ENCODE data around the gene SDK2.

DNA sequence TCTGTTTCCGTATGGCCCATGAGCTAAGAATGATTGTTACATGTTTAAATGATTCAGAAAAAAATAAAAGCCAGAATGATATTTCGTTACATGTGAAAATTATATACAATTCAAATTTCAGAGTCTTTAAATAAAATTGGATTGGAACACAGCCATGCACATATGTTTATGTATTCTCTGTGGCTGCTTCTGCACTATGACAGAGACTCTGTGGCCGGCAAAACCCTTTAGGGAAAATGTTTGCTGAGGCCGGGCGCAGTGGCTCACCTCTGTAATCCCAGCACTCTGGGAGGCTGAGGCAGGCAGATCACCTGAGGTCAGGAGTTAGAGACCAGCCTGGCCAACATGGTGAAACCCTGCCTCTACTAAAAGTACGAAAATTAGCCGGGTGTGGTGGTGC is 316.6 kb downstream of the SDK2 start:
- TF ChIP-seq, protein P1, sequence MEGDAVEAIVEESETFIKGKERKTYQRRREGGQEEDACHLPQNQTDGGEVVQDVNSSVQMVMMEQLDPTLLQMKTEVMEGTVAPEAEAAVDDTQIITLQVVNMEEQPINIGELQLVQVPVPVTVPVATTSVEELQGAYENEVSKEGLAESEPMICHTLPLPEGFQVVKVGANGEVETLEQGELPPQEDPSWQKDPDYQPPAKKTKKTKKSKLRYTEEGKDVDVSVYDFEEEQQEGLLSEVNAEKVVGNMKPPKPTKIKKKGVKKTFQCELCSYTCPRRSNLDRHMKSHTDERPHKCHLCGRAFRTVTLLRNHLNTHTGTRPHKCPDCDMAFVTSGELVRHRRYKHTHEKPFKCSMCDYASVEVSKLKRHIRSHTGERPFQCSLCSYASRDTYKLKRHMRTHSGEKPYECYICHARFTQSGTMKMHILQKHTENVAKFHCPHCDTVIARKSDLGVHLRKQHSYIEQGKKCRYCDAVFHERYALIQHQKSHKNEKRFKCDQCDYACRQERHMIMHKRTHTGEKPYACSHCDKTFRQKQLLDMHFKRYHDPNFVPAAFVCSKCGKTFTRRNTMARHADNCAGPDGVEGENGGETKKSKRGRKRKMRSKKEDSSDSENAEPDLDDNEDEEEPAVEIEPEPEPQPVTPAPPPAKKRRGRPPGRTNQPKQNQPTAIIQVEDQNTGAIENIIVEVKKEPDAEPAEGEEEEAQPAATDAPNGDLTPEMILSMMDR (IDR thresholded peaks at IDR 0.05), result no peak
- TF ChIP-seq POLR2A (IDR thresholded peaks at IDR 0.05) (no peak), EP300 (IDR thresholded peaks at IDR 0.05) (no peak)
